Fibroblast of skin of right quadriceps (primary cell): ENCODE results near the gene MTMR12.

Experiments
- DNase-seq: peaks from one replicate; pipeline ENCODE4 v3.0.0-alpha.2; 2013

MTMR12 gene

GRCh38 chr5:32312595-32313332 lies at the start of gene MTMR12:
MTMR12 (minus strand) TSS chr5:32312939; CDS start chr5:32312838, 101 bp downstream.
- peak; percentile 99 for DNase-seq

- DNase-seq, result no peak
These were observed 49.8 kb upstream of the MTMR12 start for GRCh38 chr5:32362527-32362926.

GRCh38 chr5:32360906-32361305 lies 48.2 kb upstream of the MTMR12 start:
- DNase-seq, result no peak

GRCh38 chr5:32358611-32359010 lies 45.9 kb upstream of the MTMR12 start:
- no peak for DNase-seq

- no peak for DNase-seq
These were observed 44.9 kb upstream of the MTMR12 start for GRCh38 chr5:32357658-32358057.

- DNase-seq, result no peak
These were observed 42.9 kb upstream of the MTMR12 start for GRCh38 chr5:32355686-32356085.

GRCh38 chr5:32353420-32353819 lies 40.7 kb upstream of the MTMR12 start:
- DNase-seq, result no peak

GRCh38 chr5:32352685-32353084 lies 39.9 kb upstream of the MTMR12 start:
- DNase-seq, result no peak

GRCh38 chr5:32346869-32347268 lies 34.1 kb upstream of the MTMR12 start:
- no peak for DNase-seq

GRCh38 chr5:32343058-32343672 lies 30.4 kb upstream of the MTMR12 start:
- no peak for DNase-seq

GRCh38 chr5:32342656-32343055 lies 29.9 kb upstream of the MTMR12 start:
- DNase-seq, result no peak

- DNase-seq, result no peak
These were observed 27.1 kb upstream of the MTMR12 start for GRCh38 chr5:32339878-32340277.

GRCh38 chr5:32339198-32339597 lies 26.5 kb upstream of the MTMR12 start:
- DNase-seq, result peak; percentile 39

GRCh38 chr5:32332966-32333365 lies 20.2 kb upstream of the MTMR12 start:
- no peak for DNase-seq

- DNase-seq, result no peak
These were observed 19.6 kb upstream of the MTMR12 start for GRCh38 chr5:32332361-32332760.

GRCh38 chr5:32331935-32332274 lies 19.2 kb upstream of the MTMR12 start:
- DNase-seq, result no peak

GRCh38 chr5:32331217-32331934 lies 18.6 kb upstream of the MTMR12 start:
- DNase-seq, result no peak

- no peak for DNase-seq
These were observed 17.6 kb upstream of the MTMR12 start for GRCh38 chr5:32330126-32330971.

GRCh38 chr5:32329395-32329834 lies 16.7 kb upstream of the MTMR12 start:
- DNase-seq, result peak; percentile 50

- DNase-seq, result no peak
These were observed 13.6 kb upstream of the MTMR12 start for GRCh38 chr5:32326216-32326772.

GRCh38 chr5:32325616-32326015 lies 12.9 kb upstream of the MTMR12 start:
- DNase-seq, result no peak

- no peak for DNase-seq
These were observed 12.3 kb upstream of the MTMR12 start for GRCh38 chr5:32325062-32325461.

GRCh38 chr5:32323741-32324140 lies 11.0 kb upstream of the MTMR12 start:
- DNase-seq, result no peak
